GM13977 (cell line): ENCODE data around the gene KRT33B.

ENCODE experiments used
- DNase-seq: peaks from one replicate; pipeline ENCODE4 v3.0.0; 2012; ENCODE audit warnings: low spot score
- CTCF ChIP-seq: IDR thresholded peaks from 2 replicates; pipeline ENCODE4 v1.5.1; 2012; ENCODE audit warnings: mild to moderate bottlenecking, control low read depth; ENCODE audit not compliant: insufficient read depth; ENCODE audit errors: extremely low read depth, missing control alignments
- in situ Hi-C: fragments of 300-500 bp; cut with MboI; formaldehyde crosslinking; loops from one replicate; pipeline ENCODE4 v1.12.0; 2022; ENCODE audit warnings: low sequenced_read_pairs, low pct_unique_long_range_greater_than_20kb, mixed read lengths, inconsistent platforms; ENCODE audit not compliant: unreplicated experiment

The KRT33B gene

DNA sequence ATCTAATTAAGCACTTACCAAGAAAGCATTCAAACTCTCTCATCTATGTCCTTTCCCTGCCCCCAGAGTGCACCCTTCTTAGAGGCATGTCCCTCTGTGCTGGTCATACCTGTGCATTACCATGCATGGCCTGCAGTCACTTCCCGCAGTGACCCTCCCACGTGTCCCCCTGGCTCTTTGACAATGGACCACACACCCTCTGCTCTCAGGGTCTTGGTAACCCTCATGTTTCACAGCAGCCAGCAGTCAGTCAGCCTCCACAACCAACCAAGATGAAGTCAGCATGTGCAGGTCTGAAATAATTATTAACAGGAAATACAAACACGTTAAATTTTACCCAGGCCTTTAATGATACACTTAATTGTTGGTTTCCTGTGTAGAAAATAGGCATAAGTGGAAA, 29.1 kb downstream of the KRT33B start:
- TF ChIP-seq CTCF: no peak
- no peak for DNase-seq
- in situ Hi-C loops: no loop called here

DNA sequence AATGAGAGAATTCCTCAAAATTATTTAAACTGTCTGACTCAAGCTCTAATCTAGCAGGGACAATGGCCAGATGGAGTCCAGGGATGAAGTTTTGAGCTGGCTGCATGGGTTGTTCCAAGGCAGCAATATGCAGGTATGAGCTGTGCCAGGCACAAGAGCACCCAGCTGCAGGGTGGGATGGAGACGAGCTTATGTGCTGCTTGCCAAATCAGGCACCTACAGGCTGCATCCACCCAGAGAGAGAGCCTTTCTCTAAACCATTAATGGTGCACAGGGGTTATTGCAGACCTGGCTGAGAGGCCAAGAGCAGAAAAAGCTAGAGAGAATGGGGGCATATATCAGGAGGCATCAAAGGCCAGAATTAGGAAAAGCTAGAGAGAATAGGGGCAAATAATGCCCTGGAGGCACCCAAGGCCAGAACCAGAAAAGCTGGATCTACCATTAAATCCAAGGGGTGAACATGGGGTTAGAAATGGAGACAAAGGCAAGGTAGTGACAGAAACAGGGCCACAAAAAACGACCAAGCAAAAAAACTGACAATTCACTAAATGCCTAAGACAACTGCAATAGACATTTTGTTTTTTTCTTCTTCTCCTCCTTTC, 29.9 kb downstream of the KRT33B start:
- in situ Hi-C loops: no loop called here
- no peak for TF ChIP-seq CTCF
- no peak for DNase-seq

- no peak for DNase-seq
- TF ChIP-seq CTCF: no peak
- in situ Hi-C loops: no loop called here
These were observed 30.6 kb downstream of the KRT33B start for GRCh38 chr17:41338961-41339485.

- in situ Hi-C loops: no loop called here
- no peak for TF ChIP-seq CTCF
- DNase-seq: no peak
These were observed 33.9 kb downstream of the KRT33B start for GRCh38 chr17:41335747-41336146.

GRCh38 chr17:41334385-41335305, 35.0 kb downstream of the KRT33B start:
- TF ChIP-seq CTCF: no peak
- in situ Hi-C loops: no loop called here
- no peak for DNase-seq

DNA sequence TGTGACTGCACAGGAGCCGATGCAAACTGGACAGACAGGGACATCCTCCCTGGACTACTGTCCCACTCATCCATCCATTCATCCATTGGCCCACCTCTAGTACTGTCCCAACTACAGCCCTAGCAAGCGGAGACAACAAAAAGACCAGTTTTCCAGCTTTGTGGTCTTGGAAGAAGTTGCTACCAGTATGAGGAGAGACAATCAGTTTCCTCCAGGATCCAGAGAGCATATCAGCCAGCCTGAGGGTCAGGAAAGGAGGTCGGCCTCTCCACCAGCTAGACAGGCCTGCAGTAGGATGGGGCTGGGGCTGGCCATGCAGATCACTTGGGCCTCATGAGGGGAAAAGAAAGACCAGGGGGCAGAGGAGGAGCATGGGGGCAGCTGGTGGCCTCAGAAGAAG, 35.8 kb downstream of the KRT33B start:
- TF ChIP-seq CTCF: no peak
- in situ Hi-C loops: no loop called here
- no peak for DNase-seq
